Hepatocyte (in vitro differentiated cells): Measurements from ENCODE around the gene MTMR3.

ENCODE experiments used
- EZH2phosphoT487 ChIP-seq: fragments of 200-600 bp; sonication (generic); IDR thresholded peaks from one replicate; pipeline ENCODE4 v1.6.1; 2018; ENCODE audit warnings: antibody characterized with exemption, mild to moderate bottlenecking, low read depth, moderate library complexity; ENCODE audit not compliant: unreplicated experiment, severe bottlenecking
- TF ChIP-seq, protein P1 (sequence below): fragments of 200-600 bp; sonication (generic); IDR thresholded peaks from 2 replicates; pipeline ENCODE4 v1.5.1; 2016; ENCODE audit warnings: antibody characterized with exemption, mild to moderate bottlenecking; ENCODE audit not compliant: poor library complexity

DNA sequence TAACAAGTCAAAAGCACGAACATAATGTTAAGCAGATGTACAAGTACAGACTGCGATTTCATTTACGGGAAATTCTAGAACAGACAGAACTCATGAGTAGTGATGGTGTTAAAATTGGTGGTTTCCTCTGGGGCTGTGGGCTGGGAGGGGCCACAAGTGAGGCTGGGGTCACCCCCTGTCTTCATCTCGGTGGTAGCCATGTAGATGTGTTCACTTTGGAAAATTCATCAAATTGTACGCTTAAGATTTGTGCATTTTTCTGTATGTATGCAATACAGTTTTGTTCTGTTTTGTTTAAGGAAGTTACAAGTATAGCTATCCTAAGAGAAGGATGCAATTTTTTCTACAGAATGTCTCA lies 44.4 kb upstream of the MTMR3 start:
- TF ChIP-seq, protein P1, sequence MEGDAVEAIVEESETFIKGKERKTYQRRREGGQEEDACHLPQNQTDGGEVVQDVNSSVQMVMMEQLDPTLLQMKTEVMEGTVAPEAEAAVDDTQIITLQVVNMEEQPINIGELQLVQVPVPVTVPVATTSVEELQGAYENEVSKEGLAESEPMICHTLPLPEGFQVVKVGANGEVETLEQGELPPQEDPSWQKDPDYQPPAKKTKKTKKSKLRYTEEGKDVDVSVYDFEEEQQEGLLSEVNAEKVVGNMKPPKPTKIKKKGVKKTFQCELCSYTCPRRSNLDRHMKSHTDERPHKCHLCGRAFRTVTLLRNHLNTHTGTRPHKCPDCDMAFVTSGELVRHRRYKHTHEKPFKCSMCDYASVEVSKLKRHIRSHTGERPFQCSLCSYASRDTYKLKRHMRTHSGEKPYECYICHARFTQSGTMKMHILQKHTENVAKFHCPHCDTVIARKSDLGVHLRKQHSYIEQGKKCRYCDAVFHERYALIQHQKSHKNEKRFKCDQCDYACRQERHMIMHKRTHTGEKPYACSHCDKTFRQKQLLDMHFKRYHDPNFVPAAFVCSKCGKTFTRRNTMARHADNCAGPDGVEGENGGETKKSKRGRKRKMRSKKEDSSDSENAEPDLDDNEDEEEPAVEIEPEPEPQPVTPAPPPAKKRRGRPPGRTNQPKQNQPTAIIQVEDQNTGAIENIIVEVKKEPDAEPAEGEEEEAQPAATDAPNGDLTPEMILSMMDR: no peak
- TF ChIP-seq EZH2phosphoT487: no peak
